GM19468 (cell line): Measurements from ENCODE around the gene PLCG2.
"Not testable (repeated sequence)": the region's sequence is repeated elsewhere in the genome, so short reads cannot be mapped to it uniquely, and the experiment has no call there.

ENCODE experiments used
- ATAC-seq: cut with Tn5 transposase; IDR thresholded peaks from one replicate; pipeline ENCODE4 v1.9.1; 2021; ENCODE audit warnings: mild to moderate bottlenecking, moderate library complexity, moderate number of reproducible peaks; ENCODE audit not compliant: unreplicated experiment; ENCODE audit errors: extremely low read depth

Gene PLCG2

DNA sequence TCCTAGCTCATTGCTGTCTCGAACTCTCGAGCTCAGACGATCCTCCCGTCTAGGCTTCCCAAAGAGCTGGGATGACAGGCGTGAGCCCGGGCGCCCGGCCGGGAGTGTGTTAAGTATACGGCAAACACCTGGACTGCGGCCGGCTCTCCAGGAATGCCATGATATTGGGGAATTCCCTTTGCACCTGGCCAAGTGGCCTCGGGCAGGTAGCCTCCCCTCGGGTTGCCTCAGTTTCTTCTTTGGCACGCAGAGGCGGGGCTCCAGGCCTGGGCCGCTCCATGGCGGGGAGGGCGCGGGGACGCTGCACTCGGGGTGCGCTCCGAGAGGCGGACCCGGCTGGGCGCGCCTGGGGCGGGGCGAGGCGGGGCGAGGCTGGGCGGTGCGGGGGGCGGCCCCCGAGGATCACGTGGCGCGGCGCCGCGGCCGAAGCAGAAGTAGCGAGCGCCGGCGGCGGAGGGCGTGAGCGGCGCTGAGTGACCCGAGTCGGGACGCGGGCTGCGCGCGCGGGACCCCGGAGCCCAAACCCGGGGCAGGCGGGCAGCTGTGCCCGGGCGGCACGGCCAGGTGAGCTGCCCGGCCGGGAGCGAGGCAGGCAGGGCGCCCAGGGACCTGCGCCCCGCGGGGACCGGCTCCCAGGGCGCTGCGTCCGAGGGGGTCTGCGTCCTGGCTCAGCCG, at the start of gene PLCG2:
Gene PLCG2 (plus strand): TSS at position 431 of the 675 bp plus-strand sequence. CDS start 6,699 bp downstream, outside the sequence.
- peak; percentile 83 for ATAC-seq

DNA sequence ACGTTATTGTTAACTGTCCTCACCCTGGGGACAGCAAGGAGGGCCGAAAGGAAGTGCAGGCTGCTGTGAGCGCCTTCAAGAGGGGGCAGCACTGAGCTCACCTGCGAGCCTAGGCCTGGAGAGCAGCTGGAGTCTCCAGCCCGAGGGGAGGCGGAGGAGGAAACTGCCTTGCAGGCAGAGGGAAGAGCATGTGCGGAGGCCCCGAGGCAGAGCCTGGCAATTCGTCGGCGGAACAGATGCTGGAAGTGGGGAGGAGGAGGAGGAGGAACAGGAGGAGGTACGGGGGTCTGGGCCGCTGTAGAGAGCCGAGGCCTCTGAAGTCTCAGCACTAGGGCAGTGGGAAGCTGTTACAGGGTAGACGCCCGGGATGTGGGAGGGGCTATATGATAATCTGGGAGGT, 49.6 kb upstream of the PLCG2 start:
- no peak for ATAC-seq

- peak; percentile 51 for ATAC-seq
These were observed 48.7 kb upstream of the PLCG2 start for GRCh38 chr16:81730090-81731051.

DNA sequence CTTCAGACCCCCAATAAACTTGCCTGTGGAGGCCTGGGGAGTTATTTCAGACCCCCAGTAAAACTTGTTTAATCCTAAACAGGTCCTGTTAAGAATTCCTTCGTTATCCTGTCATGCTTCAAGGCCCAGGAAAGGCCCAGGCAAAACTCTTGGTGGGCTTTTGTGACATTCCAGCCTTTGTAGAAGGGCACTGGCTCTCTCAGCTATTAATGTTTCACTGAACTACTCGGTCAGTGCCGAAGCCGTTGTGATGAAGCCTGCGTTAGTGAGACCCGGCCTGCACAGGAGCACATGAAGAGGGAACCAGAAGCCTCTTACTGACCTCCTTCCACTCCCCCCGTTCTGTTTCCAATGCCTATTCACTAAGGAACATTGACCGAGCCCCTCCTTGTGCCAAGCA, 47.4 kb upstream of the PLCG2 start:
- no peak for ATAC-seq

DNA sequence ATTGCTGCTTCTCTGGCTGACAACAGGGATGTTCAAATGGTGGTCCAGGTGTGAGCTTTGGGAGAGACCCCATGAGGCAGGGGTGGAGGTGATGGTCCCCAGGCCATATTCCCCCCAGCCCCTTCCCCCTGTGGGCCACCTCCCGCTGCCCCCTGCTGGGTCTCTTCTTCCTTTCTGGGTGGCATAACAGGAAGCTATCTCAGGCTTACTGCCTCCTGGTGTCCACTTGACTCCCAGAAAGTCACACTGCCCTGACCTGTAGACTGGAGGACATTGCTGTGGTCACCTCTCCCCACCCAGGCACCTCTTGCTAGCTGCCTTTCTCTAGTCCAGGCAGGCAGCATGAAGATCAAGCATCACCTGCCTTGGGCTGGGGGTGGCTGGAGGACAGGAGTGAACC, 46.4 kb upstream of the PLCG2 start:
- ATAC-seq: no peak

DNA sequence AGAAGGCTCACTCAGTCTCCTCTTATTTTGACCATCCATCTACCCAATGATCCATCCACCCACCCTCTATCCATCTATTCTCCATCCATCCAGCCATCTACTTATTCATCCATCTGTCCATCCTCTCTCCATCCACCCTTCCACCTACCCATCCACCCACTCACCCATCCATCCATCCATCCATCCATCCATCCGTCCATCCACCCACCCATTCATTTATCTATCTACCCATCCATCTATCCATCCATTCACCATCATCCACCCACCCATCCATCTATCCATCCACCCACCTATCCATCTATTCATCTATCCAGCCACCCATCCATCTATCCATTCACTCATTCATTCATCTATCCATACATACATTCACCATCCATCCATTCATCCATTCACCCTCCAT, 45.8 kb upstream of the PLCG2 start:
- no peak for ATAC-seq

GRCh38 chr16:81734632-81735434, 44.3 kb upstream of the PLCG2 start:
- ATAC-seq: no peak

GRCh38 chr16:81737885-81738536, 41.1 kb upstream of the PLCG2 start:
- no peak for ATAC-seq

- ATAC-seq: no peak
These were observed 40.2 kb upstream of the PLCG2 start for GRCh38 chr16:81738783-81739496.

GRCh38 chr16:81739503-81739902, 39.6 kb upstream of the PLCG2 start:
- no peak for ATAC-seq

GRCh38 chr16:81740169-81740568, 38.9 kb upstream of the PLCG2 start:
- ATAC-seq: no peak

DNA sequence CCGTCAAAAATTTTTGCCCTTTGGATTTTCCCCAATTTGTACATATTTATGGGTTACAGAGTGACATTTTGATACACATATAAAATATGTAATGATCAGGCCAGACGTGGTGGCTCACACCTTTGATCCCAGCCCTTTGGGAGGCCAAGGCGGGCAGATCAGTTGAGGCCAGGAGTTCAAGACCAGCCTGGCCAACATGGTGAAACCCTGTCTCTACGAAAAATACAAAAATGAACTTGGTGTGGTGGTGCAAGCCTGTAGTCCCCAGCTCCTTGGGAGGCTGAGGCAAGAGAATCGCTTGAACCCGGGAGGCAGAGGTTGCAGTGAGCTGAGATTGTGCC, 37.7 kb upstream of the PLCG2 start:
- ATAC-seq: not testable (repeated sequence)

- ATAC-seq: no peak
These were observed 34.7 kb upstream of the PLCG2 start for GRCh38 chr16:81744385-81744784.

GRCh38 chr16:81744911-81745310, 34.2 kb upstream of the PLCG2 start:
- ATAC-seq: no peak

DNA sequence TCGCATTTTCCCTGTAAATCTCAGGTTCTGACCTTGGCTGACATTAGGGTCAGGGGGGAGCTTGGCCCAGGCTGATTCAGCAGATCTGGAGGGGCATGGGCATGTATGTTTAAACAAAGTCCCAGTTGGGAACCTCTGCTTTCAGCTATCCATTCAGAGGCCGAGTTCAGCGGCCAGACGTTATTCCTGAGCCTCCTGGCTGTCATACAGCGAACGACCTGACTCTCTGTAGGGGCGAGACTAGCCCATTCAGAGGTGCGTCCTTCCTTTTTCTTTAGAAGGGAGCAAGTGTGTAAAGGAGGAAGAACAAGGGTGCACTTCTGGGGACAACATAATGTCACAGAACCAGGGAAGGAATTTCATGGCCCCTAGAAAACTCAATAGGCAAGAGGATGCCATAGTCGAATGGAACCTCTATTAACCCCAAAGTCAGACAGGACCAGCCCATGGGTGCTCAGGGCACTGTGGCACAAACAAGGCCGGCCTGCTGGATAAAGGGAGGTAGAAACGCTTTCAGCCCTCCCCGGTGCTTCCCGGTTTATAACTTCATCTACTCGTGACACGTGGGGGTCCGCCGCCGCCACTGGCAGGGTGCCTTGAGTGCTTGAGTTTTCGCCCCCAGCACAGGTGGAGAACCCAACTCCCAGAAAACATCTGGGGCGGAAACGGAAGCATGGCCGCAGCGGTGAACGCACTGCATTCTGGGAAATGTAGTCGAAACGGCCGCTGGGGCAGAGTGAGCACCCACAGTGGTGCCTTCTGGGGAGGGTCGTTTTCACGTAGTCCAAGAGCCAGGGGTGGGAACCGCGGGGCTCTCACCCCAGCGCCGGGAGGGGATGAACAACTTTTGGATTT, 33.2 kb upstream of the PLCG2 start:
- peak; percentile 31 for ATAC-seq

GRCh38 chr16:81746566-81746965, 32.5 kb upstream of the PLCG2 start:
- ATAC-seq: no peak

- no peak for ATAC-seq
These were observed 30.5 kb upstream of the PLCG2 start for GRCh38 chr16:81748476-81749198.
